ENCODE results near the gene DNM1L. TPM values are rescaled to one million over a fixed set of nuclear protein-coding genes. Genes with fewer than 3 reads are reported as not detected.

Gene DNM1L
- polyA plus RNA-seq, 3 donors = 91.4 to 137 (median 104) TPM

DNA sequence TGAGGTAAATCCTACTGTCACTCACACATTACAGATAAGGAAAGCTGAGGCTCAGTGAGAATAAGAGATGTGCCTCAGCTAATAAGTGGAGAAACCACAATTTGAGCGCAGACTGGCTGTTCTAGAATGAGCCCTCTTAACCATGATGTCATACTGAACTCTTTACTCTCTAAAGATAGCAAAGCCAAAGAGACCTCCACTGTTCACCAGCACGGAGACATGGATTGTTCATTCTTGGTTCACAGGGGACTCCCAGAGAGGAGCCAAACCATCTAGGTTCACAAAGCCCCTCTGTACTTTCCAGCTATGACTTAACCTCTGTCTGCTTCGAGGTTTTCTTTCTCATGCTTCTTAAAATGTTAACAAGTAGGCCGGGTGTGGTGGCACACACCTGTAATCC lies 109.3 kb downstream of the DNM1L start:
- DNase-seq (ENCODE audit: extremely low read depth in 1 of 11, low read depth in 9 of 11, low spot score in 4 of 11) = no peak

DNA sequence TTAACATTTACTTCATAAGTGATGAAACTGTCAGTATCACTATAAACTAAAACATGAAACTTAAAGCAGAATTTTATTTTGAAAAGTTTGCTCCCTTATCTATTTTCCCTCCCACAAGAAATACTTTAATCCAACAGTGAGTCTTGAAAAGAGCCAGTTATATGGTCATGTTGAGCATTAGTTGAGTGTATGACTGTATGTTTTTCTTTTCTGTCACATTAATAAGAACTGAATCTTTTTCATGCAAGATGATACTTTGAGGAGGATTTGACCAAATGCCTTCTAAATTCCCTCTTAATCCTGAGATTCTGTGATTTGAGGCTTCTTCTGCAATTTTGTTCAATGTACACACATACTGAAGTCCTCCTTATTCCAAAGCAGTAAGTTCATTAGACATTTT lies 110.3 kb downstream of the DNM1L start:
- DNase-seq (ENCODE audit: extremely low read depth in 1 of 11, low read depth in 9 of 11, low spot score in 4 of 11) = no peak

DNA sequence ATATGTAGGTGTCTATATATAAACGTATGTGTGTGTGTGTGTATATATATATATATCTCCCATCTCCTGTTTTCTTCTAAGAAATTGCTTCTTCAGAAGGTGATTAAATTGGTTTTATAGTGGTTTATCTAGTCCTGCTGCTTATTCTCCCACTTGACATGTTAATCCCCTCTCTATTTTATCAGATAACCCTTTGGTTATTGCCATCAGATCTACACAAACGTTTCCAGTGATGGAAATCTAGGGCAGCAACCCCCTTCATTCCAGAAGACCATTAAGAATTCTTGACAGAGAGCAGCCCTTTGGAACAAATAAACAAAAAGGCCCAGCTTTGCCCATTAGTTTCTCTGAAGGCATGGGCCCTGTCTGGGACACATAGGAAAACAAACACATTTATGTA lies 110.8 kb downstream of the DNM1L start:
- no peak for DNase-seq (ENCODE audit: extremely low read depth in 1 of 11, low read depth in 9 of 11, low spot score in 4 of 11)

DNA sequence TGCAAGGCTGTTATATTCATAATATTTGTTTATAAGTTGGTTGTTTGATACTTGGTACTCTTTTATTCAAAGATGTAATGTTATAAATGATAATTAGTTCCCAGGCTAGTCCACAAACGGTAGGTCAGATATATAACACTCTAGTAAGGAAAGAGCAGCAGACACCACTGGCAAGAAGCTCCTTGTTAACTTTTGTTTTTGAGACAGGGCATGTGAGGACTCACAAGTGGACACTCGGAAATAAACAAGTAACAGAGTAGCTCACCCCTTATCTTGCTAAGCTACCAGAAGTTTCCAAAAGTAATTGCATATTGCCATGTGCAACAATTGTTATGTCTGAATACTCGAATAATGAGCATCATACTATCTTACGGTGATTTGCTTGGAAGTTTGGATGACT lies 115.2 kb downstream of the DNM1L start:
- no peak for DNase-seq (ENCODE audit: extremely low read depth in 1 of 11, low read depth in 9 of 11, low spot score in 4 of 11)

Other genes with a start within 250 kb of the DNM1L start
- gene YARS2, start 76.6 kb downstream of the DNM1L start, polyA plus RNA-seq (ENCODE audit: insufficient read length in 3 of 3) = 10 to 100 TPM; 30.7 to 31.7 (median 31.1) TPM
- gene PKP2, start 217.5 kb downstream of the DNM1L start, polyA plus RNA-seq (ENCODE audit: insufficient read length in 3 of 3) = 10 to 100 TPM; 21.3 to 28.8 (median 22.2) TPM